HFFc6 (cell line): ENCODE measurements around the gene MED9. TPM values are rescaled to one million over a fixed set of nuclear protein-coding genes. Genes with fewer than 3 reads are reported as not detected.
"Not testable (repeated sequence)": the region's sequence is repeated elsewhere in the genome, so short reads cannot be mapped to it uniquely, and the experiment has no call there.

ENCODE experiments used
- DNase-seq: peaks from one replicate; pipeline ENCODE4 v3.0.0-alpha.2; 2018
- H3K27ac Mint-ChIP-seq: 2 replicates; pipeline ENCODE4 v1.8.0; 2020; ENCODE audit warnings: mild to moderate bottlenecking, mixed read lengths
- H3K27me3 Mint-ChIP-seq: 2 replicates; pipeline ENCODE4 v1.8.0; 2021; ENCODE audit warnings: mild to moderate bottlenecking, moderate library complexity, mixed read lengths; ENCODE audit not compliant: insufficient read depth
- H3K36me3 Mint-ChIP-seq: 2 replicates; pipeline ENCODE4 v1.8.0; 2021; ENCODE audit warnings: low read depth, mixed read lengths
- H3K4me1 Mint-ChIP-seq: 2 replicates; pipeline ENCODE4 v1.8.0; 2020; ENCODE audit warnings: low read depth, mixed read lengths
- H3K4me3 Mint-ChIP-seq: 2 replicates; pipeline ENCODE4 v1.8.0; 2020; ENCODE audit warnings: mild to moderate bottlenecking, moderate library complexity, mixed read lengths
- H3K9me3 Mint-ChIP-seq: 2 replicates; pipeline ENCODE4 v1.8.0; 2020; ENCODE audit warnings: mild to moderate bottlenecking, mixed read lengths
- total RNA-seq, 6 experiments: library from RNA; stranded (reverse); fragmentation: NEBNext Ultra II Directional; extraction: Animal tissue kit (Norgen Biotek cat#: 25700); gene quantifications; 2 replicates in 1 of 6; 3 replicates in 5 of 6; pipeline ENCODE4 v1.2.3, GENCODE V29; 2021
- TF ChIP-seq, protein P1 (sequence below): fragments of 200-600 bp; sonication (generic); IDR thresholded peaks from 2 replicates; pipeline ENCODE4 v1.5.0; 2021; ENCODE audit warnings: antibody characterized with exemption, mild to moderate bottlenecking

Gene MED9
- total RNA-seq, 6 experiments from 2014 or later: 7.0 to 9.0 (median 7.9) TPM

DNA sequence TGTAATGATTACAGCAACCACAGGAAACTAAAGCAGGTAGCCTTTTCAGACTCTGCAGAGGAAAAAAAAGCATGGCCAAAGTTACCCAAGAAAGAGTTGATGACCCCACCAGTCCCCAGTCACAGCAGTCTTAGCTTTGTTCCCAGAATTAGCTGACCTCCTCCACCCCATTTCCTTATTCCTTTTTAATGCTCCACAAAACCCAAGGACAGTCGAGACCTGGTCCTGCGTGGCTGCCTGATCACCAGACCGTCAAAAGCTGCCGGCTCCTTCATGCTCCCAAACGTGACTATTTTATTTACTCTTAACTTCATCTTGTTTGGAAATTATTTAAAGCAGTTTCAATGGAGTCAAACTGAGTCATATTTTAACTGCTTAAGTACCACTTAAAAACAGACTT, 28.7 kb upstream of the MED9 start:
- peaks cover 36% of the 10 kb centered on the region for H3K27me3 Mint-ChIP-seq

GRCh38 chr17:17448723-17449122, 28.1 kb upstream of the MED9 start:
- Mint-ChIP-seq H3K27ac (no peak overlapping the region), H3K27me3 (peaks cover 34% of the 10 kb centered on the region), H3K36me3 (no peaks in the 10 kb centered on the region; the same call in 1 of the 2 replicates), H3K4me1 (peaks cover 32% of the 10 kb centered on the region), H3K4me3 (no peak overlapping the region), H3K9me3 (no peaks in the 10 kb centered on the region)
- no peak for DNase-seq
- TF ChIP-seq, protein P1, sequence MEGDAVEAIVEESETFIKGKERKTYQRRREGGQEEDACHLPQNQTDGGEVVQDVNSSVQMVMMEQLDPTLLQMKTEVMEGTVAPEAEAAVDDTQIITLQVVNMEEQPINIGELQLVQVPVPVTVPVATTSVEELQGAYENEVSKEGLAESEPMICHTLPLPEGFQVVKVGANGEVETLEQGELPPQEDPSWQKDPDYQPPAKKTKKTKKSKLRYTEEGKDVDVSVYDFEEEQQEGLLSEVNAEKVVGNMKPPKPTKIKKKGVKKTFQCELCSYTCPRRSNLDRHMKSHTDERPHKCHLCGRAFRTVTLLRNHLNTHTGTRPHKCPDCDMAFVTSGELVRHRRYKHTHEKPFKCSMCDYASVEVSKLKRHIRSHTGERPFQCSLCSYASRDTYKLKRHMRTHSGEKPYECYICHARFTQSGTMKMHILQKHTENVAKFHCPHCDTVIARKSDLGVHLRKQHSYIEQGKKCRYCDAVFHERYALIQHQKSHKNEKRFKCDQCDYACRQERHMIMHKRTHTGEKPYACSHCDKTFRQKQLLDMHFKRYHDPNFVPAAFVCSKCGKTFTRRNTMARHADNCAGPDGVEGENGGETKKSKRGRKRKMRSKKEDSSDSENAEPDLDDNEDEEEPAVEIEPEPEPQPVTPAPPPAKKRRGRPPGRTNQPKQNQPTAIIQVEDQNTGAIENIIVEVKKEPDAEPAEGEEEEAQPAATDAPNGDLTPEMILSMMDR: no peak

More for the DNA sequence above, 28.7 kb upstream of the MED9 start:
- TF ChIP-seq, protein P1: no peak
- peaks cover 37% of the 10 kb centered on the region for H3K4me1 Mint-ChIP-seq
- no peak overlapping the region for H3K27ac Mint-ChIP-seq
- no peak for DNase-seq
- no peaks in the 10 kb centered on the region; the same call in 1 of the 2 replicates for H3K36me3 Mint-ChIP-seq
- no peak overlapping the region; the same call in 1 of the 2 replicates for H3K4me3 Mint-ChIP-seq
- H3K9me3 Mint-ChIP-seq: no peaks in the 10 kb centered on the region

DNA sequence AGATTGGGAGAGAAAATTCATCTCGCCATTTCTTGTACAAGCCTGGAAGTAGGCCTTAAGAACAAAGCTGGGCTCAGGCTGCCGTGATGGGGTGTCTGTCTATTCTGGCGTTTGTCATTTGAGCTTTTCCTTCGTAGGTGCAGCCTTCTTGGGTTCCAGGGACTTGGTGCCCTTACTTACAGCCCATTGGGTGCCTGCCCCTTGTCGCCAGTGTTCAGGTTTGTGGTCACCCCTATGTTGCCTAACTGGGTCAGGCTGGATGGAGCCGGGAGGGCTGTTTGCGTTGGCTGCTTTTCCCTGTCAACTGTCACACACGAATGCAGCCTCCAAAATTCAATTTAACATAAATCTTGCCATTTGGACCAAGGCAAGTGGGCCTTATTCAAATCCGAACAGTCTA, 23.7 kb upstream of the MED9 start:
- Mint-ChIP-seq H3K9me3 (no peaks in the 10 kb centered on the region), H3K4me1 (peaks cover 4% of the 10 kb centered on the region), H3K27me3 (peaks cover 28% of the 10 kb centered on the region), H3K36me3 (no peaks in the 10 kb centered on the region), H3K4me3 (no peak overlapping the region), H3K27ac (no peak overlapping the region)
- TF ChIP-seq, protein P1: no peak
- DNase-seq: no peak

DNA sequence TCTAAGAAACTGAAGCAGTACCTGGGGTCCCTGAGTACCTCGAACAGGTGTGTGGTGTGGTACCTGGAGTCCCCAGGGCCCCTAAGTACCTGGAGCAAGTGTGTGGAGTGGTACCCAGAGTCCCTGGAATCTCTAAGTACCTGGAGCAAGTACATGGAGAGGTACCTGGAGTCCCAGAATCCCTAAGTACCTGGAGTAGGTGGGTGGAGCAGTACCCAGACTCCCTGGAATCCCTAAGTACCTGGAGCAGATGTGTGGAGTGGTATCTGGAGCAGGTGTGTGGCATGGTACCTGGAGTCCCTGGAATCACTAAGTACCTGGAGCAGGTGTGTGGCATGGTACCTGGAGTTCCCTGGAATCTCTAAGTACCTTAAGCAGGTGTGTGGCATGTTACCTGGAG, 22.5 kb upstream of the MED9 start:
- no peak overlapping the region for H3K27ac Mint-ChIP-seq
- H3K4me1 Mint-ChIP-seq: no peaks in the 10 kb centered on the region
- TF ChIP-seq, protein P1: no peak
- no peak overlapping the region for H3K4me3 Mint-ChIP-seq
- no peak for DNase-seq
- peaks cover 28% of the 10 kb centered on the region for H3K27me3 Mint-ChIP-seq
- no peaks in the 10 kb centered on the region for H3K9me3 Mint-ChIP-seq
- H3K36me3 Mint-ChIP-seq: no peaks in the 10 kb centered on the region

DNA sequence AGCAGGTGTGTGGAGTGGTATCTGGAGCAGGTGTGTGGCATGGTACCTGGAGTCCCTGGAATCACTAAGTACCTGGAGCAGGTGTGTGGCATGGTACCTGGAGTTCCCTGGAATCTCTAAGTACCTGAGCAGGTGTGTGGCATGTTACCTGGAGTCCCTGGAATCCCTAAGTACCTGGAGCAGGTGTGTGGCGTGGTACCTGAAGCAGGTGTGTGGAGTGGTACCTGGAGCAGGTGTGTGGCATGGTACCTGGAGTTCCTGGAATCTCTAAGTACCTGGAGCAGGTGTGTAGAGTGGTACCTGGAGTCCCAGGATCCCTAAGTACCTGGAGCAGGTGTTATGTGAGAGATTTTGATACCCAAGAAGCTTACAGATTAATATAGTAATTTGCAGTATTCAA, 22.1 kb upstream of the MED9 start:
- H3K27ac Mint-ChIP-seq, H3K4me3 Mint-ChIP-seq, H3K36me3 Mint-ChIP-seq, H3K9me3 Mint-ChIP-seq, DNase-seq, H3K4me1 Mint-ChIP-seq: not testable (repeated sequence)
- peaks cover 28% of the 10 kb centered on the region for H3K27me3 Mint-ChIP-seq

DNA sequence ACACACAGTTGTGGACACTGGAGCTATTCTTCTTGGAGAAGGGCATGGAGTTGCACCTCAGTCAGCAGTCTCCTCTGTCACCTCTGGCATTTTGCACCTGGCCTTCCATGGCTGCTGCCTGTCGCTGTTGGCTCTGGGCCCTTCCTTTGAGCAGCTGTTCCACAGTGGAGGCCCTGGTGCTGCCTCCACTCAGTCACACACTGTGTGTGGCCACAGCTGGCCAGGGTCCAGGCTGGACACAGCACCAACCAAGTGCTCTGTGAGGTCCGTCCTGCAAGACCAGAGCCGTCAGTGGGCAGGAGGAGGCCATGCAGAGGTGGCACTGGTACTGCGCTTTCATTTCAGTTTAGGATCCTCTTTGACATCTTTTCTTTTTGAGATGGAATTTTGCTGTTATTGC, 21.6 kb upstream of the MED9 start:
- no peak overlapping the region for H3K27ac Mint-ChIP-seq
- peaks cover 4% of the 10 kb centered on the region for H3K9me3 Mint-ChIP-seq
- DNase-seq: no peak
- H3K27me3 Mint-ChIP-seq: peaks cover 26% of the 10 kb centered on the region
- TF ChIP-seq, protein P1: no peak
- no peaks in the 10 kb centered on the region for H3K4me1 Mint-ChIP-seq
- peaks cover 4% of the 10 kb centered on the region for H3K36me3 Mint-ChIP-seq
- H3K4me3 Mint-ChIP-seq: no peak overlapping the region
